ENCODE measurements around the gene LHFPL2.

- TF ChIP-seq CTCF (IDR thresholded peaks at IDR 0.05; ENCODE audit: insufficient read depth, low read length) (no peak), REST (IDR thresholded peaks at IDR 0.05; ENCODE audit: insufficient replicate concordance, low read depth) (no peak), POLR2AphosphoS5 (IDR thresholded peaks at IDR 0.05; ENCODE audit: low read depth) (no peak)
Observed at GRCh38 chr5:78537411-78537810, 111.2 kb downstream of the LHFPL2 start.
